K562 treated with DMSO at 1 percent for 24 hours (cell line): Measurements from ENCODE around the gene FAM25C. TPM values are rescaled to one million over a fixed set of nuclear protein-coding genes. Genes with fewer than 3 reads are reported as not detected.

Experiments used
- total RNA-seq: library from RNA; unstranded; fragments of 300-600 nt; gene quantifications from 2 replicates; pipeline ENCODE4 v1.2.3, GENCODE V29; 2022; ENCODE audit warnings: low read depth; ENCODE audit not compliant: insufficient read depth

Gene FAM25C
- not detected in 2 replicates for total RNA-seq

DNA sequence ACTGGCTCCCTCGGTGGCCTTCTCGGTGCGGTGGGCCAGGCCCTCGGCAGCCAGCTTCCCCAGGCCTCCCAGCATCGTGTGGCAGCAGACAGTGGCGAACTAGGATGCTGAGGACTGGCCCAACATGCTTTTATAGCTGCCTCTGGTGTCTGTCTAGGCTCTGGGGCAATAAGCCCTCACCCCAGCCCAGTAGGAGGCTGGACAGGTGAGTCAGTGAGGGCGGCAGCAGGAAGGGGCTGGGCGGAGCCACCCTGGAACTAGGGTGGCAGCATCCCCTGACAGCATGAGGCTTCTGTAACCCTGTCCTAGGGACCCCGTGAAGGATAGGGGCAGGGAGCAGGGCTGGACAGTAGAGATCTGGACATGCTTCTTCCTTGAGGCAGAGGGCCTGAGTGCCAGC is at the start of gene FAM25C:
FAM25C (minus strand) TSS at position 101 of the 400 bp plus-strand sequence; CDS start at position 75, 26 bp downstream.

Other genes starting within 250 kb of the FAM25C start
- not detected in 2 replicates for gene SYT15B, start 236.2 kb downstream of the FAM25C start, total RNA-seq
- not detected in 2 replicates for gene NPY4R2, start 81.1 kb downstream of the FAM25C start, total RNA-seq